Putamen (tissue), 1 donor: ENCODE measurements around the gene MTMR8.
"Not testable (repeated sequence)": the region's sequence is repeated elsewhere in the genome, so short reads cannot be mapped to it uniquely, and the experiment has no call there.

Source experiments
- DNase-seq: peaks from one replicate; pipeline ENCODE4 v3.0.0-alpha.2; 2016; ENCODE audit warnings: low spot score

The MTMR8 gene

GRCh38 chrX:64394874-64395567 is at the start of gene MTMR8:
Gene MTMR8 (minus strand): TSS chrX:64395452. CDS start chrX:64395363, 89 bp downstream.
- DNase-seq: peak; percentile 52

GRCh38 chrX:64439551-64439950 is 44.3 kb upstream of the MTMR8 start:
- DNase-seq: no peak

- DNase-seq: no peak
These were observed 42.4 kb upstream of the MTMR8 start for GRCh38 chrX:64437665-64438064.

DNA sequence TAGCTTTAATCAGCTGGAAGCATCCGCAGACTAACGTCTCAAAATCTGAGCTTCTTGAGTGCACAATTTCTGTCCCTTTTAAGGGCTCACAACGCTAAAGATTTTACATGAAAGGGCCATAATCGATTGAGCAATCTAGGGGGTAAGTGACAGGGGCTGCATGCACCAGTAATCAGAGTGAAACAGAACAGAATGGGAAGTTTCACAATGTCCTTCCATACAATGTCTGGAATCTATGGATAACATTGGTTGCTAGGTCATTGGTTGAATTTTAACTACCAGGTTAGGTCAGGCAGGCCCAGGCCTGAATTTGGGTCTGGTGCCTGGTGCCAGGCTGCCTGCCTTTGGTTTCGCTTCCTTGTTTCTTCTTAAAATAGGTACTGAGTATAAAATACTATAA is 42.0 kb upstream of the MTMR8 start:
- DNase-seq: no peak

DNA sequence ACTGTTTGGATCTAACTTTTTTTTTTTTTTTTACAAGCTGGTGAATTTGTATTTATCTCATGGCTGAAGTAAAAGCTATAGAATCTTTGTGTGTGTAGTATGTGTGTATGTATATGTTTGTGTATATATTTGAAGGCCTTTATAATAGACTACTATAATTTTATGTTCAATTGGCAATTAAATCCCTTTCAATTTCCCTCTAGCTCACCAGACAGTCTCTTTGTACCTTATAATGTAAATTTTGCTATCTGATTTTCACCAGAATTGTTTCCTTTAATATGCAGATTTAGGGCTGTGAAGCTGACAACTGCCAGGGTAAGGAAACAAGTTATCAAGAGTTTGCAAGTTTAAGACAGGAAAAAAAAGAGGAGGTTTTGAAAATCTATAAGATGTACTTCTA is 33.1 kb upstream of the MTMR8 start:
- no peak for DNase-seq

- DNase-seq: no peak
These were observed 32.5 kb upstream of the MTMR8 start for GRCh38 chrX:64427787-64428186.

- no peak for DNase-seq
These were observed 32.0 kb upstream of the MTMR8 start for GRCh38 chrX:64427281-64427680.

DNA sequence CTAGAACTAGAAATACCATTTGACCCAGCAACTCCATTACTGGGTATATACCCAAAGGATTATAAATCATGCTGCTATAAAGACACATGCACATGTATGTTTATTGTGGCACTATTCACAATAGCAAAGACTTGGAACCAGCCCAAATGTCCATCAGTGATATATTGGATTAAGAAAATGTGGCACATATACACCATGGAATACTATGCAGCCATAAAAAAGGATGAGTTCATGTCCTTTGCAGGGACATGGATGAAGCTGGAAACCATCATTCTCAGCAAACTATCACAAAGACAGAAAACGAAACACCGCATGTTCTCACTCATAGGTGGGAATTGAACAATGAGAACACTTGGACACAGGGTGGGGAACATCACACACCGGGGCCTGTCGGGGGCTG is 14.5 kb upstream of the MTMR8 start:
- DNase-seq: not testable (repeated sequence)

GRCh38 chrX:64398088-64398487 is 2.8 kb upstream of the MTMR8 start:
- no peak for DNase-seq

DNA sequence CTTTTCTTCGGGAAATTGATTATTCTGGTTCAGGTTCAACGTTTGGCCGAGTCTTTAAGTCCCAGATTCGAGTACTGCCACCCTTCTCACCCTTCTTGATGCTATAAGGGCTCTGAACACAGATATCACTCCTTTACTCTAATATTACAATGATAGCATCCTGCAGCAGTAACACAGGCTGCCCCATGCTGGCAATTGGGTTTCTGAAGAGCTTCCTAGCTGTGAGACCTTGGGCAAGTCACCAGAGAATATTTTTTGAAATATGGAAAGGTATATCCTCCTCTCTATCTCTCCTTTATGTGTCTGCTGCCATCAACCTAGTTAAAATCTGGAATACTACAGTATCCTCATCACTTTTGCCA is 297 bp upstream of the MTMR8 start:
- no peak for DNase-seq

DNA sequence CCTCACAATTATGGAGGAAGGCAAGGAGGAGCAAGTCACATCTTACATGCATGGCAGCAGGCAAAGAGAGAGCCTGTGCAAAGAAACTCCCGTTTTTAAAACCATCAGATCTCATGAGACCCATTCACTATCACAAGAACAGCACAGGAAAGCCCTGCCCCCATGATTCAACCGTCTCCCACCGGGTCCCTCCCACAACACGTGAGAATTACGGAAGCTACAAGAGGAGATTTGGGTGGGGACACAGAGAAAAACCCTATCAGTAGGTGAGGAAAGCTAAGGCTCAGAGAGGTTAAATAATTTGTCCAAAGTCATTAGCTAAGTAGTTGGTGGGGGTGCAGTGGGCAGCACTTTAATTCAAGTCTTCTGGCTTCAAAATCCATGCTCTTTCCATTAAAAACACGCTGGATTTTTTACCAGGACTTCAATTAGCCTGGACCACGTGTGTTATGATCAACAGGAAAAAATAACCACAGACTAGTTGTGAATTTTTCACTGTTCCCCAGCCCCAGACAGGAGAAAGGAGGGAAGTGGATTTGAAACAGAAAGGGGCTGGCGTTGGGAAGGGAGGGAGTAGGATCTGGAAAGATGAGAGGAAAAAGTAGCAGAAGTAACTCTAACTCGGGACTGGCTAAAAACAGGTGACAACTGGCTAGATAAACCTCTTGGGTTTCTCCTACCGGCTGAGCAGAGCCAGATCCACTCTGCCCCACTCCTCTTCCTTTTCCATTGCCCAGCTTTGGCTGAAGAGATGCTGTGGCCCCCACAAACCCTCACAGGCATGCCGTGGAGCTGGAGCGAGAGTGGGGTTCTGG is 986 bp downstream of the MTMR8 start:
- DNase-seq: no peak

- DNase-seq: no peak
These were observed 5.8 kb downstream of the MTMR8 start for GRCh38 chrX:64389489-64389888.

- DNase-seq: not testable (repeated sequence)
These were observed 14.5 kb downstream of the MTMR8 start for GRCh38 chrX:64380789-64381188.

GRCh38 chrX:64379924-64380323 is 15.3 kb downstream of the MTMR8 start:
- no peak for DNase-seq

GRCh38 chrX:64377753-64378152 is 17.5 kb downstream of the MTMR8 start:
- no peak for DNase-seq

DNA sequence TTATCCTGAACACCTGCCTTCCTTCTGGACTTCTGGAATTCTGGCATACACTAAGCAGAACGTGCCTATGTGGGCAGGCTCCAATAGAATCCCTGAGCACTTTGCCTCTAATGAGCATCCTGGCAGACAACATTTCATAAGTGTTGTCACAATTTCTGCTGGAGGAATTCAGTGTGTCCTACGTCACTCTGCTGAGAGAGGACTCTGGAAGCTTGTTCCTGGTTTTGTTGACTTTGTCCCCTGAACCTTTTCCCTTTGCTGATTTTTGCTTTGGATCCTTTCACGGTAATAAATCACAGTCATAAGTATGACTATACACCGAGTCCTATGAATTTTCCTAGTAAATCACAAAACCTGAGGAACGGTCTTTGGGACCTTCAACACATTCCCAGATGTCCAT is 43.2 kb downstream of the MTMR8 start:
- DNase-seq: no peak

- no peak for DNase-seq
These were observed 44.7 kb downstream of the MTMR8 start for GRCh38 chrX:64350521-64350920.

DNA sequence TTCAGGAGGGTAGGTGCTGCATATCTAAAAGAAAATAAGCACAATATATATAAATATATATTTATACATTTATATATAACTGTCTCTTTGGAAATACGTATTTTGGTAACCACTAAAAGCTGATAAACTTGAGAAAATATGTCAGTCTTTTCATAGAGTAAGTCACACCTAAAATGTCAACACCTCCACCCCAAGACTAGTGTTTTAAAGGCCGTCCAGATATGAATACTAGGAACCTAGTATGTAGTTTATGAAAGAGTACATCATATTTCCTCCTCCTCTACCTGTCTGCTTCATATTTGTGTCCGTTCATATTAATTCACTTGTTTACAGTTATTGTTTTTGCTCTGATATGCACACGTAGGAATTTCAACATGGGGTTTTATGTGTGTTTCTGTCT is 45.2 kb downstream of the MTMR8 start:
- DNase-seq: no peak

DNA sequence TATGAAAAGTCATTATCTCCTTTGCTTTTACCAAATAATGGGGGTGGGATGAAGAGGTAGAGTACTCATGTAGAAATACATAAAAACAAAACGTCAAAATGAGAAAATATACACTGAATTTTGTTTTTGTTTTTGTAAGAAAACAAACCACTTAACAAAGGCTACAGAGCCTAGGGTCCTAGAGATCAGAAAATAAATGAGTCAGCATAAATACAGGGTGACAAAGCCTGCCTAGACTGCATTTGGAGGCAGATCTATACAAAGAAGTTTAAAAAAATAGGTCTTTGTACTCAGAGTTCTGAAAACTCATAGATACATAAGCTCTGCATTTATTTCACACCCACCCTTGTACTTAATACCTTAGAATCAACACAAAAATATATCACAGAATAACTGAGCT is 52.4 kb downstream of the MTMR8 start:
- DNase-seq: no peak

DNA sequence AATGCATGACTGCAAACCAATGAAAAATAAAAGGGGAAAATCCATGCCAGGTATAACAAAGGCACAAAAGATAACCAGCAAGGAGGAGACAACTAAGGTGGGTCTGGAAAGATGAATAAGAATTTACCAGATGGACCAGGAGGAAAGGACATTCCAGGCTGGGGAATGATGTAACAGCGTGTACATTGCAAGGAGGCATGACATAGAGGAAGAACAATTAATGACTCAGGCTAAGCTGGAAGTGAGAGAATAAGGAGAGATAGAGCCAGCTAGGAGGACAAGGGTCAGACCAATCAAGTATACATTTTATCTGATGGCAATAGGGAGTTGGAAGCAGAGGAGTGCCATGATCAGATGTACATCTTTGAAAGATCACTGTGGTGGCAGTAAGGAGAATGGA is 57.0 kb downstream of the MTMR8 start:
- no peak for DNase-seq

DNA sequence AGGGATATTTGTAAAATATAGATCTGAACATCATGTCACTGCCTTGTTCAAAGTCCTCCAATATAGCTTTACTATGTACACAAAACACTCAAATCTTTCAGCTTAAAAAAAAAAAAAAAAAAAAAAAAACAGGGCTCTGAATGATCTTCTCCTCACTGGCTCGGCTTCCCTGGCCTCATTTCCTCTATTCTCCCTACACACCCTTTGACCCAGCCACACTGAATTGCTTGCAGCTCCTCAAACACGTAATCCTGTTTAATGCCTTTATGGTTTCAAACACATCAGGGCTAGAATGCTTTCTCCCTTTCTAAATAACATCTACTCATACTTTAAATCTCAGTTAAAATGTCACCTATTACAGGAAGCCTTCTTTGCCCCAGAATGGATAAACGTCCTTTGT is 60.8 kb downstream of the MTMR8 start:
- no peak for DNase-seq

GRCh38 chrX:64330284-64330683 is 65.0 kb downstream of the MTMR8 start:
- no peak for DNase-seq

- DNase-seq: no peak
These were observed 73.7 kb downstream of the MTMR8 start for GRCh38 chrX:64321507-64321906.

GRCh38 chrX:64313624-64314023 is 81.6 kb downstream of the MTMR8 start:
- no peak for DNase-seq
